ENCODE measurements around the gene JPH2.

JPH2 gene

GRCh38 chr20:44115762-44116644 lies 71.0 kb downstream of the JPH2 start:
- TF ChIP-seq CTCF (IDR thresholded peaks at IDR 0.05): no peak

- TF ChIP-seq CTCF (IDR thresholded peaks at IDR 0.05): no peak
Observed at GRCh38 chr20:44115181-44115580, 71.8 kb downstream of the JPH2 start.

DNA sequence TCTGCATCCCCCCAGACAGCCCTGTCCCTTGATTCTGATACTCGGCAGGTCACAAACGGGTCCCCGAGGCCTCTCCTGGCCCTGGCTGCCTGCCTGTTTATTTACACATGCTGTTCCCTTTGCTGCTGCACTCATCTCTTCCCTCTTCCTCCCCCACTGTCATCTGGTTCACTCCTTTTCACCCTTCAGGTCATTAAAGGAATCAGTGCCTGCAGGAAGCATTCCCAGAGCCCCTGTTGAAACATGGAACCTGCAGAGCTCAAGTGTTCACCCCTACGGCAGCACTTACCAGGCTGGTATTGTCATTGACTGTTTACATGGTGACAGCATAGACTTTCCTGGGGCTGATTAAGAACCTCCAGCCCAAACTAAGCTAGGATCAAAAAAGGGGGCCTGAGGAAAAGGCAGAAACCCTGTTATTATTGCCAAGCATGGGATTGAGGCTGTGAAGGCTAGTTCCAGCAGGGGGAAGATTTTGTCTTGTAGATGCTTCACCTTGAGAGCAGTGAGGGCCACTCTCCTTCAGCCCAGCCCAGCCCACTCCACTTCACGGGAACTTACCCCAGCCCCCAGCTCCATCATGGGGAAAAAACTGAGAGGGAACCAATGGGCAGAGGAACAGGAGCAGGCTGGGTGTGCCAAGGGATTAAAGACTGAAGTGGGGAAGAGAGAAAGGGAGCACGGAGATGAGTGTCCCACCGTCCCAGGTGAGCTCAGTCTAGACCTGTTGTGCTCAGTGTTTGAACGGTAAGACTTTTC lies 73.2 kb downstream of the JPH2 start:
- no peak for TF ChIP-seq CTCF (IDR thresholded peaks at IDR 0.05)

DNA sequence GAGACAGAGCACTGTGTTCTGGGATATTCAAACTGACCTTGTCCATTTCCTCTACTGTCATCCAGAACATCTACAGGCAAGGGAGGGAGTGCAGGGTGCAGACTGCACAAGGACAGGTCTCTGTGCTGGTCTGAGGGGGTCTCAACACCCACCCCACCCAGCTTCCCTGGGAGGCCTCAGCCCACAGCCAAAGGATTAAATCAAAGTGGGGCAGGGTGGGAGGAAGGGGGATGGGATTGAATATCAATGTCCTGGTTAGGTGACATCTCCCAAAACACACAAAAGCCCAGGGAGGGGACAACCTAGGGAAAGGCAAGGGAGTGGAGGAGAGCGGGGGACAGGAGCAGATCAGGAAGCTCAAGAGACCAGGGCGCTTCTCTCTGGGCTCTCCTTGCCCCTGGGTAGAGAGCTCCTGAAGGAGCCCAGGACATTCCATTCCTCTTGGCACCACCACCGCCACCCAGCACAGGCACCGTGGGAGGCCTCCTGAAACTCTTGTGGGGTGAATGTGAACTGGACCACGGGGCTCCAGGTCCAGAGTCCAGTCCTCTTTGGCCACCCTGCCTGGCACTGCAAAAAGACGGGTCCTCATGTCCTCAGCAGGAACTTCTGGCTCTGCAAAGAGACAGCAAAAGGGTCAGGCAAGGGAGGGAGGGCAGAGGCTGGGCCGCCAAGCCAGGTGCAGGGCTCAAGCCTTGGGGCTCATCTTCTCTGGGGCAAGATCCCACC lies 73.9 kb downstream of the JPH2 start:
- TF ChIP-seq CTCF (IDR thresholded peaks at IDR 0.05): no peak

GRCh38 chr20:44112456-44112855 lies 74.5 kb downstream of the JPH2 start:
- no peak for TF ChIP-seq CTCF (IDR thresholded peaks at IDR 0.05)

DNA sequence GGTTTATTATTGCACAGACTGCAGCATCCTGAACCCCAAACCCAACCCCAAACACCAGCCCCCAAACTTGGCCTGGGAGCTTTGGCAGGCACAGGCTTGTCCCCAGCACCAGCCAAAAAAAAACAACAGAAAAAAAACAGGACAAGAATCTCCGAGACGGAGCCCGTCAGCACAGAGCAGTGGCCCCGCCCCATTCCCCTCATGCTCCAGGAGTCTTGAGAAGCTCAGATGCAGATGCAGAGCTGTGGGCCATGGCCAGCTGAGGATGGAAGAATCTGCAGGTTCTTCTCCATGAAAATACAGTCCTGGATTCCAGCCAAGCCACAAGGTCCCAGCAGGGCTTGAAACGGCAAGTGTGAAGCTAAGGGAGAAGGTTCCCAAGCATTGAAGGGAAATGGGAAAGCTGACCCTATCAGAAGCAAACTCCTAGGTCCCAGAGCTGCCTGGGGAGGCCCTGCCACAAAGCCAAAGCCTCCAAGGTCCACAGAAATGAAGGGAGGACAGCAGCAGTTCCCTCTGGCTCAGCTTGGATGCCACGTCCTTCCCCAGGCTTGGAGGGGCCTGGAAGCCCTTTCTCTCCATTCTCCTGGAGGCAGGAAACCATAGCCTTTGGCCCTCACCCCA lies 75.2 kb downstream of the JPH2 start:
- TF ChIP-seq CTCF (IDR thresholded peaks at IDR 0.05): no peak
